Glutamatergic neuron (in vitro differentiated cells): Measurements from ENCODE around the gene CASTOR1. TPM values are rescaled to one million over a fixed set of nuclear protein-coding genes. Genes with fewer than 3 reads are reported as not detected.

ENCODE experiments used
- DNase-seq: peaks from one replicate; pipeline ENCODE4 v3.0.0; 2022
- H3K27ac Mint-ChIP-seq: one replicate; pipeline ENCODE4 v1.8.0; 2020; ENCODE audit warnings: mild to moderate bottlenecking, mixed read lengths, inconsistent platforms; ENCODE audit not compliant: unreplicated experiment
- H3K27me3 Mint-ChIP-seq: one replicate; pipeline ENCODE4 v1.8.0; 2020; ENCODE audit warnings: mild to moderate bottlenecking, moderate library complexity, mixed read lengths, inconsistent platforms; ENCODE audit not compliant: unreplicated experiment
- H3K36me3 Mint-ChIP-seq: one replicate; pipeline ENCODE4 v1.8.0; 2020; ENCODE audit warnings: mild to moderate bottlenecking, mixed read lengths, inconsistent platforms; ENCODE audit not compliant: unreplicated experiment
- H3K4me1 Mint-ChIP-seq: one replicate; pipeline ENCODE4 v1.8.0; 2020; ENCODE audit warnings: mild to moderate bottlenecking, low read depth, mixed read lengths, inconsistent platforms; ENCODE audit not compliant: unreplicated experiment
- H3K4me3 Mint-ChIP-seq: one replicate; pipeline ENCODE4 v1.8.0; 2020; ENCODE audit warnings: mild to moderate bottlenecking, mixed read lengths, inconsistent platforms; ENCODE audit not compliant: unreplicated experiment
- H3K9me3 Mint-ChIP-seq: one replicate; pipeline ENCODE4 v1.8.0; 2020; ENCODE audit warnings: mild to moderate bottlenecking, moderate library complexity, mixed read lengths, inconsistent platforms; ENCODE audit not compliant: unreplicated experiment
- total RNA-seq: library from RNA; stranded (reverse); fragmentation: NEBNext Ultra II Directional; extraction: Animal tissue kit (Norgen Biotek cat#: 25700); gene quantifications from one replicate; pipeline ENCODE4 v1.2.1, GENCODE V29; 2021; ENCODE audit not compliant: unreplicated experiment
- TF ChIP-seq, protein P1 (sequence below): fragments of 200-600 bp; sonication (generic); IDR thresholded peaks from one replicate; pipeline ENCODE4 v1.5.0; 2021; ENCODE audit not compliant: partially characterized antibody, unreplicated experiment

The CASTOR1 gene
- total RNA-seq, 1 donor from 2014 or later: 4.5 TPM

DNA sequence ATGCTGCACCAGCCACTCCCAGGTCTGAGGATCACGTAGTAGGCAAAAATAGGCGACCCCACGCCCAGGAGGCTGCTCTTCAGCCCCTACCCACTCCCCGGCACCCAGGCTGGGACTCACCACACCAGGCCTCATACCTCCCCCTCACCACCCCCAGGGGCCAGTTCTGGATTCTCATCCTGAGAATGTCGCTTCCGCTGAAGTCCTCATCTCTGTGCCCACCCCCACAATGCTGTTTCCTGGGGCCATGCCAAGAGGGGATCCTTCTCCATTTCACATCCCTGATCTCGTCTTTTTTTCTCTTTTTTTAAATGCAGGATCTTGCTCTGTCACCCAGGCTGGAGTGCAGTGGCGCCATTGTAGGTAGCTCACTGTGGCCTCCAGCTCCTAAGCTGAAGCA is 21.0 kb downstream of the CASTOR1 start:
- DNase-seq: no peak
- Mint-ChIP-seq H3K4me3 (no peak overlapping the region), H3K36me3 (no peaks in the 10 kb centered on the region), H3K4me1 (no peaks in the 10 kb centered on the region), H3K27me3 (peaks cover 10% of the 10 kb centered on the region), H3K27ac (no peak overlapping the region), H3K9me3 (peaks cover under 1% of the 10 kb centered on the region)
- TF ChIP-seq, protein P1, sequence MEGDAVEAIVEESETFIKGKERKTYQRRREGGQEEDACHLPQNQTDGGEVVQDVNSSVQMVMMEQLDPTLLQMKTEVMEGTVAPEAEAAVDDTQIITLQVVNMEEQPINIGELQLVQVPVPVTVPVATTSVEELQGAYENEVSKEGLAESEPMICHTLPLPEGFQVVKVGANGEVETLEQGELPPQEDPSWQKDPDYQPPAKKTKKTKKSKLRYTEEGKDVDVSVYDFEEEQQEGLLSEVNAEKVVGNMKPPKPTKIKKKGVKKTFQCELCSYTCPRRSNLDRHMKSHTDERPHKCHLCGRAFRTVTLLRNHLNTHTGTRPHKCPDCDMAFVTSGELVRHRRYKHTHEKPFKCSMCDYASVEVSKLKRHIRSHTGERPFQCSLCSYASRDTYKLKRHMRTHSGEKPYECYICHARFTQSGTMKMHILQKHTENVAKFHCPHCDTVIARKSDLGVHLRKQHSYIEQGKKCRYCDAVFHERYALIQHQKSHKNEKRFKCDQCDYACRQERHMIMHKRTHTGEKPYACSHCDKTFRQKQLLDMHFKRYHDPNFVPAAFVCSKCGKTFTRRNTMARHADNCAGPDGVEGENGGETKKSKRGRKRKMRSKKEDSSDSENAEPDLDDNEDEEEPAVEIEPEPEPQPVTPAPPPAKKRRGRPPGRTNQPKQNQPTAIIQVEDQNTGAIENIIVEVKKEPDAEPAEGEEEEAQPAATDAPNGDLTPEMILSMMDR: no peak

DNA sequence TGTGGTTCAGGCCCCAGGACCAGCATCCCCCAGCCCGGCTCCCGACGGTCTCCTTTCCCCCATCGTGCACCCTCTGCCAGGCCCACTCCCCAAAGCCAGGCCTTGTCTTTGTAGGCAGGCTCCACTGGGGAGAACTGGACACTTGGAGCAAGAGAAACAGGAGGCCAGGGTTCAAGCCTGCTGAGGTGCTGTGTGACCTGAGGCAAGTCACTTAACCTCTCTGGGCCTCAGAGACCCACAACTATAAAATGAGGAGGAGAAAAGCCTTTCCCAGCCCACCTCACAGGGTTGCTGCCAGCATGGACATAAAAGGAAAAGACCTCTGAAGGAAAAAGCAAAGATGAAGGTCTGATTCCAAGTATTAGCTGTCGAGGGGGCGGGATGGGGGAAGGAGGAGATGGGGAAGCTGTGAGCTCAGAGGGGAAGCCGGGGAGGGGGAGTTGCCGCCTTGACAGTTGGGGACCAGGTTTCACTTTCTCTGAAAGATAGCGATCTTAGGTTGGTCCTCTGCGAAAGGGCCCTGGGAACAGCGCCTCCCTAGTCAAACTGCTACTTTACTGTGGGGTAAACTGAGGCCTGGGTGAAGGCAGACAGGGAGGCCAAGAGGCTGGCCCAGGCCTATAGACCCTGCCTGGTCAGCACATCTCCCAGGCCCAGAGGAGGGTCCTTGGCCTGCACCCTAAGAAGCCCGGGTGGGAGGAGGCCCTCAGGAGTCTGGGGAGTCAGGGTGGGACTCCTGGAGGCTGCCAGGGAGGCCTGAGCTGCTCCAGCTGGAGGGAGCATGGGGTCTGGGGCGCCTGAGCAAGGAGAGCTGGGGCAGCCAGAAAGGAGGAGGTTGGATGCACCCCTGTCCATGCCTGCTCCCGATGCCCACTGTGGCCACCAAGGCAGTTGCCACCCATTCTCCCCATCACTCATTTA is 21.7 kb downstream of the CASTOR1 start:
- no peak for DNase-seq
- Mint-ChIP-seq H3K27ac (no peak overlapping the region), H3K36me3 (no peaks in the 10 kb centered on the region), H3K4me3 (no peak overlapping the region), H3K4me1 (no peaks in the 10 kb centered on the region), H3K27me3 (peaks cover 5% of the 10 kb centered on the region), H3K9me3 (peaks cover 2% of the 10 kb centered on the region)
- TF ChIP-seq, protein P1: no peak

DNA sequence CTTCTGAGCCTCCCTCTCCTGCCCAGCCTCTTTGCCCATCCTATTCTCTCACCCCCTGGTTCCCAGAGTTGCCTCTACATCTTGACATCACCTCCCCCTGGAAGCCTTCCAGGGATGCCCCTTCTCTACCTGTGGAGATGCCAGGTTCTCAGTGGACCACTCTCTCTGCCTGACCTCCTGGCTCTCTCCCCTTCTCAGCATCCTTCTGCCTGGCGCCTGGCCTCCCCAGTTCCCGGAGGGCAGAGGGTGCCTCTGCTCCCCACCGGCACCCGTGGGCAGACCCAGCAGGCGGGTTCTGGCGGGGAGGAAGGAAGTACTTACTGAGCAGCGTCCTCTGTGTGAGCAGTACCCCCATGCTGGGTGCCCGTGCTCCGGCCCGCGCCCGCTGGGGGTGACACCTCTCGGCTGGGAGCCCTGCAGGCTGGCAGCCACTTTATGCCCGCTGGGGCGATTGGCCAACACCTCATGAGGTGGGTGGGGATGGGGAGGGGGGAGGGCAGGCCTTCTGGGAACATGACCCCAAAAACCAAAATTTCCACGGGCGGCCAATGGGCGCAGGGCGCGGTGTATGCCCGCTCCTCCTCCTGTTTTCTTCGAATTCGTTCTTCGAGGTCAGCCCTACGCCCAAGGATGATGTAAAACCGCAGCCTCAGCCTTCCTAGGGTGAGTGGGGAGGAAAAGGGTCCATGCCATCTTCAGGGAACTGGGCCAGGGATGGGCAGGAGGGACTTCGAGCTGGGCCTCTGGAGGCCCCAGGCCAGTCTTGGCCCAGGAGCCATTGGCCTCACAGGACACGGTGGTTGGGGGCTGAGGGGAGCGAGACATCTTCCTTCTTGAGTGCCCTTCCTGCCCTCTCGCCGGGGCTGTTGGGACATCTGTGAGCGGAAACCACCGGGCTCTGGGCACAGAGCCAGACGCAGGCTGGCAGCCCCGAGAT is 22.6 kb downstream of the CASTOR1 start, which contains the start of gene OSM:
OSM (minus strand) TSS at position 407 of the 937 bp plus-strand sequence; CDS start at position 355, 52 bp downstream.
- no peak for DNase-seq

DNA sequence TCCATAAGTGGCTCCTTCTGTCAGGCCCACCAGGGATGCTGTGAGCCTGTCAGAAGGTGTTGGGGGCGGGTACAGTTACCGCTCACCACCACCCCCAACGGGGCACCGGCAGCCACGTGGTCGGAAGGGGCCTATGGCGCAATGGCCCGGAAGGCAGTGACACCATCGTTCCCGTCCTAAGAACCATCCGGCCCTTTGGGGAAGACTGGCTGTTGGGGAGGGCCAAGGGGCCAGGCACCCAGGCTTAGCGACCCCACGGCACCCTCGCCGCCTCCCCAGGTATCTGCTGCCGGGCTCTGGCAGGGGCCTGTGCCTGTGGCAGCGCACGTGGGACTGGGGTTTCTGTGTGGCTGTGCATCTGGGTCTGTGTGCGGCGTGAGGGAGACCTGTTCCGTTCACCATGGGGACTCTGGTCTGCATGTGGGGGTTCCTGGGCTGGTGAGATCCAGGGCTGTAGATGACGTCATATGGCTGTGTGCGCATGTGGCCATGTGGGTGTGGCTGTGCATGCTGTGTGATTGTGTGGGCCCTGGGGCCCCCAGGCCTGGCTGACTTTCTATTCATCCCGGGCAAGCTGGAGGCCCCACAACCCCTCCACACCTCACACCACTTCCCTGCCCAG is 23.4 kb downstream of the CASTOR1 start:
- Mint-ChIP-seq H3K27me3 (peaks cover 6% of the 10 kb centered on the region), H3K4me1 (peaks cover 4% of the 10 kb centered on the region), H3K4me3 (no peak overlapping the region), H3K36me3 (no peaks in the 10 kb centered on the region), H3K9me3 (peaks cover 2% of the 10 kb centered on the region), H3K27ac (no peak overlapping the region)
- TF ChIP-seq, protein P1: no peak
- no peak for DNase-seq

More for the DNA sequence above, 22.6 kb downstream of the CASTOR1 start, which contains the start of gene OSM:
- no peaks in the 10 kb centered on the region for H3K36me3 Mint-ChIP-seq
- peaks cover 2% of the 10 kb centered on the region for H3K4me1 Mint-ChIP-seq
- TF ChIP-seq, protein P1: no peak
- H3K4me3 Mint-ChIP-seq: no peak within 1 kb of the TSS
- H3K27ac Mint-ChIP-seq: no peak within 1 kb of the TSS
- H3K27me3 Mint-ChIP-seq: peaks cover 6% of the 10 kb centered on the region
- H3K9me3 Mint-ChIP-seq: peaks cover 2% of the 10 kb centered on the region
